HEK293 (cell line): ENCODE measurements around the gene C1orf21.

Experiments used
- AEBP2 ChIP-seq: fragments of 450-650 bp; formaldehyde crosslinking; IDR thresholded peaks from 2 replicates; pipeline ENCODE4 v1.5.1; 2016; ENCODE audit warnings: missing biosample characterization, missing genetic modification characterization, borderline replicate concordance
- CTCF ChIP-seq: fragments of 450-650 bp; formaldehyde crosslinking; IDR thresholded peaks from 2 replicates; pipeline ENCODE4 v1.5.1; 2016; ENCODE audit warnings: missing biosample characterization, missing genetic modification characterization
- GLI4 ChIP-seq: fragments of 450-650 bp; formaldehyde crosslinking; IDR thresholded peaks from 2 replicates; pipeline ENCODE4 v1.5.1; 2016; ENCODE audit warnings: missing biosample characterization, missing genetic modification characterization
- SP7 ChIP-seq: fragments of 450-650 bp; formaldehyde crosslinking; IDR thresholded peaks from 2 replicates; pipeline ENCODE4 v1.5.1; 2016; ENCODE audit warnings: missing biosample characterization, missing genetic modification characterization
- ZBTB21 ChIP-seq: fragments of 450-650 bp; formaldehyde crosslinking; IDR thresholded peaks from 2 replicates; pipeline ENCODE4 v1.5.1; 2017; ENCODE audit warnings: missing biosample characterization, missing genetic modification characterization
- ZFP37 ChIP-seq: fragments of 450-650 bp; formaldehyde crosslinking; IDR thresholded peaks from 2 replicates; pipeline ENCODE4 v1.5.1; 2016; ENCODE audit warnings: missing biosample characterization, missing genetic modification characterization
- ZFP41 ChIP-seq: fragments of 450-650 bp; formaldehyde crosslinking; IDR thresholded peaks from 2 replicates; pipeline ENCODE4 v1.5.1; 2016; ENCODE audit warnings: missing biosample characterization, missing genetic modification characterization, borderline replicate concordance
- ZNF10 ChIP-seq: fragments of 450-650 bp; formaldehyde crosslinking; IDR thresholded peaks from 2 replicates; pipeline ENCODE4 v1.5.1; 2017; ENCODE audit warnings: missing biosample characterization, missing genetic modification characterization
- ZNF138 ChIP-seq: fragments of 450-650 bp; formaldehyde crosslinking; IDR thresholded peaks from 2 replicates; pipeline ENCODE4 v1.5.1; 2016; ENCODE audit warnings: missing biosample characterization, missing genetic modification characterization, borderline replicate concordance
- ZNF157 ChIP-seq: fragments of 450-650 bp; formaldehyde crosslinking; IDR thresholded peaks from 2 replicates; pipeline ENCODE4 v1.5.1; 2016; ENCODE audit warnings: missing biosample characterization, missing genetic modification characterization
- ZNF175 ChIP-seq: fragments of 450-650 bp; formaldehyde crosslinking; IDR thresholded peaks from 2 replicates; pipeline ENCODE4 v1.5.1; 2016; ENCODE audit warnings: missing biosample characterization, missing genetic modification characterization
- ZNF223 ChIP-seq: fragments of 450-650 bp; formaldehyde crosslinking; IDR thresholded peaks from 2 replicates; pipeline ENCODE4 v1.5.1; 2016; ENCODE audit warnings: missing biosample characterization, missing genetic modification characterization
- ZNF239 ChIP-seq: fragments of 450-650 bp; formaldehyde crosslinking; IDR thresholded peaks from 2 replicates; pipeline ENCODE4 v1.5.1; 2016; ENCODE audit warnings: missing biosample characterization, missing genetic modification characterization
- ZNF280C ChIP-seq: fragments of 450-650 bp; formaldehyde crosslinking; IDR thresholded peaks from 2 replicates; pipeline ENCODE4 v1.5.1; 2016; ENCODE audit warnings: missing biosample characterization, missing genetic modification characterization
- ZNF280D ChIP-seq: fragments of 450-650 bp; formaldehyde crosslinking; IDR thresholded peaks from 2 replicates; pipeline ENCODE4 v1.5.1; 2016; ENCODE audit warnings: missing biosample characterization, missing genetic modification characterization
- ZNF341 ChIP-seq: fragments of 450-650 bp; formaldehyde crosslinking; IDR thresholded peaks from 2 replicates; pipeline ENCODE4; 2016; ENCODE audit warnings: low read depth, missing biosample characterization, missing genetic modification characterization
- ZNF426 ChIP-seq: fragments of 450-650 bp; formaldehyde crosslinking; IDR thresholded peaks from 2 replicates; pipeline ENCODE4 v1.5.1; 2017; ENCODE audit warnings: missing biosample characterization, missing genetic modification characterization, mild to moderate bottlenecking, inconsistent platforms, moderate library complexity
- ZNF48 ChIP-seq: fragments of 450-650 bp; formaldehyde crosslinking; IDR thresholded peaks from 2 replicates; pipeline ENCODE4 v1.5.1; 2016; ENCODE audit warnings: missing biosample characterization, missing genetic modification characterization
- ZNF529 ChIP-seq: fragments of 450-650 bp; formaldehyde crosslinking; IDR thresholded peaks from 2 replicates; pipeline ENCODE4 v1.5.1; 2017; ENCODE audit warnings: missing genetic modification characterization, missing biosample characterization; ENCODE audit not compliant: insufficient replicate concordance
- ZNF596 ChIP-seq: fragments of 450-650 bp; IDR thresholded peaks from 2 replicates; pipeline ENCODE4 v1.5.0; 2018; ENCODE audit warnings: missing biosample characterization, mild to moderate bottlenecking, missing genetic modification characterization, moderate library complexity
- ZNF610 ChIP-seq: fragments of 450-650 bp; formaldehyde crosslinking; IDR thresholded peaks from 2 replicates; pipeline ENCODE4 v1.5.1; 2016; ENCODE audit warnings: missing biosample characterization, missing genetic modification characterization, borderline replicate concordance
- ZNF677 ChIP-seq: fragments of 450-650 bp; IDR thresholded peaks from 2 replicates; pipeline ENCODE4 v1.5.0; 2018; ENCODE audit warnings: missing biosample characterization, mild to moderate bottlenecking, missing genetic modification characterization, moderate library complexity
- ZNF701 ChIP-seq: fragments of 450-650 bp; formaldehyde crosslinking; IDR thresholded peaks from 2 replicates; pipeline ENCODE4 v1.5.1; 2016; ENCODE audit warnings: missing biosample characterization, missing genetic modification characterization
- ZNF707 ChIP-seq: fragments of 450-650 bp; formaldehyde crosslinking; IDR thresholded peaks from 2 replicates; pipeline ENCODE4 v1.5.1; 2016; ENCODE audit warnings: missing biosample characterization, missing genetic modification characterization
- ZNF777 ChIP-seq: fragments of 450-650 bp; formaldehyde crosslinking; IDR thresholded peaks from 2 replicates; pipeline ENCODE4 v1.5.1; 2017; ENCODE audit warnings: missing biosample characterization, missing genetic modification characterization, borderline replicate concordance
- ZSCAN30 ChIP-seq: fragments of 450-650 bp; IDR thresholded peaks from 2 replicates; pipeline ENCODE4 v1.5.1; 2018; ENCODE audit warnings: missing biosample characterization, mild to moderate bottlenecking, missing genetic modification characterization, moderate library complexity
- TF ChIP-seq, protein P1 (sequence below): fragments of 450-650 bp; formaldehyde crosslinking; IDR thresholded peaks from 2 replicates; pipeline ENCODE4 v1.5.1; 2016; ENCODE audit warnings: missing biosample characterization, missing genetic modification characterization
- TF ChIP-seq, protein P2 (sequence below): fragments of 450-650 bp; formaldehyde crosslinking; IDR thresholded peaks from 2 replicates; pipeline ENCODE4 v1.5.1; 2016; ENCODE audit warnings: missing biosample characterization, missing genetic modification characterization

The C1orf21 gene

DNA sequence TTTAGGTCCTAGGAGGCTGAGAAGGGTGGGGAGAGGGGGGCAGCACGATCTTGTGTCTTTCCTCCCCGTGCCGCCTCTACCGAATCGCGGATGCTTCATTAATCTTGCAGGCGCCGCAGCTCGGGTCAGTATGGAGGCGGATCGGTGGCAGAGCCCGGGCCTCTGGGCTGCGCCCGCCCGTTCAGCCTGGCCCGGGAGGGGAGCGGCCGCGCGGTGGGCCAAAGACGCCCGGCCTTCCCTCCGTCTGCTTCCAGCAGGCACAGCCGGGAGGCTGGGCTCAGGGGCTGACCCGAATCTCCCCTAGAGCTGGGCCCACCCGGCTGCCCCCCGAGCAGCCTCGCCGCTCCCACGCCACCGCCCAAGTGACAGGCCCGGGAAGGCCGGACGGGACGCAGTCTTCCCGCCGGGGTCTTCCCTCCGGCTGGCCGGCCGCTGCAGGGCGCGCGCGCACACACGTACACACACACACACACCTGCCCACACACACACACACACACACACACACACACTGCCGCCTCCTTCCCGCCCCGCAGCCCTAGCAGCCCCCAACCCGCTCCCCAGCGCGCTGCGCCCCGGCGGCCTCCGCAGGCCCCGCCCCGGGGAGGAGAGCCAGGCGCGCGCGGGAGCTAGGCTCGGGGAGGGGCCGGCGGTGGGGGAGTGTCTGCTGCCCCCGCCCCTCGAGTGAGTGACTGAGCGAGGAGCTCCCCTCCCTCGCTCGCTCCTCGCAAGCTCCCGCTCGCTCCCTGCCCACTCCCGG, at the start of gene C1orf21 (continued):
- 0 out of 2 replicates have a peak, but pooled peaks have one; percentile 63 for TF ChIP-seq ZNF223 (tag by site-specific recombination)
- peak; percentile 51; the same call in 1 of the 2 replicates for TF ChIP-seq ZBTB21 (tag by site-specific recombination)
- TF ChIP-seq ZNF677 (tag by site-specific recombination), result no peak
- no peak for TF ChIP-seq ZNF426 (tag by site-specific recombination)
- no peak for TF ChIP-seq ZNF777 (tag by site-specific recombination)
- TF ChIP-seq ZFP41 (tag by site-specific recombination), result no peak
- TF ChIP-seq ZNF280D (tag by site-specific recombination), result 0 out of 2 replicates have a peak, but pooled peaks have one; percentile 51
- peak; percentile 95 for TF ChIP-seq ZNF596 (tag by site-specific recombination)
- TF ChIP-seq ZNF341 (tag by site-specific recombination), result no peak
- TF ChIP-seq, protein P1, sequence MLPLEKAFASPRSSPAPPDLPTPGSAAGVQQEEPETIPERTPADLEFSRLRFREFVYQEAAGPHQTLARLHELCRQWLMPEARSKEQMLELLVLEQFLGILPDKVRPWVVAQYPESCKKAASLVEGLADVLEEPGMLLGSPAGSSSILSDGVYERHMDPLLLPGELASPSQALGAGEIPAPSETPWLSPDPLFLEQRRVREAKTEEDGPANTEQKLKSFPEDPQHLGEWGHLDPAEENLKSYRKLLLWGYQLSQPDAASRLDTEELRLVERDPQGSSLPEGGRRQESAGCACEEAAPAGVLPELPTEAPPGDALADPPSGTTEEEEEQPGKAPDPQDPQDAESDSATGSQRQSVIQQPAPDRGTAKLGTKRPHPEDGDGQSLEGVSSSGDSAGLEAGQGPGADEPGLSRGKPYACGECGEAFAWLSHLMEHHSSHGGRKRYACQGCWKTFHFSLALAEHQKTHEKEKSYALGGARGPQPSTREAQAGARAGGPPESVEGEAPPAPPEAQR (tag by site-specific recombination), result peak; percentile 98
- TF ChIP-seq ZNF48 (tag by site-specific recombination), result no peak
- TF ChIP-seq ZNF280C, result no peak
- TF ChIP-seq ZNF701 (tag by site-specific recombination), result no peak
- TF ChIP-seq ZNF138 (tag by site-specific recombination), result no peak
- TF ChIP-seq ZNF707 (tag by site-specific recombination), result no peak
- peak; percentile 91 for TF ChIP-seq SP7 (tag by site-specific recombination)
- peak; percentile 89; the same call in 1 of the 2 replicates for TF ChIP-seq ZFP37
- no peak for TF ChIP-seq ZNF529 (tag by site-specific recombination)
- peak; percentile 92 for TF ChIP-seq ZNF610 (tag by site-specific recombination)
- peak; percentile 98 for TF ChIP-seq GLI4 (tag by site-specific recombination)
- TF ChIP-seq ZNF10, result no peak
- TF ChIP-seq ZSCAN30, result peak; percentile 40; the same call in 1 of the 2 replicates
- TF ChIP-seq CTCF (tag by site-specific recombination), result peak; percentile 69
- TF ChIP-seq ZNF175 (tag by site-specific recombination), result no peak
- peak; percentile 90 for TF ChIP-seq ZNF239 (tag by site-specific recombination)
- TF ChIP-seq AEBP2, result no peak; the same call in 1 of the 2 replicates
- peak; percentile 54; the same call in 1 of the 2 replicates for TF ChIP-seq ZNF157 (tag by site-specific recombination)
- TF ChIP-seq, protein P2, sequence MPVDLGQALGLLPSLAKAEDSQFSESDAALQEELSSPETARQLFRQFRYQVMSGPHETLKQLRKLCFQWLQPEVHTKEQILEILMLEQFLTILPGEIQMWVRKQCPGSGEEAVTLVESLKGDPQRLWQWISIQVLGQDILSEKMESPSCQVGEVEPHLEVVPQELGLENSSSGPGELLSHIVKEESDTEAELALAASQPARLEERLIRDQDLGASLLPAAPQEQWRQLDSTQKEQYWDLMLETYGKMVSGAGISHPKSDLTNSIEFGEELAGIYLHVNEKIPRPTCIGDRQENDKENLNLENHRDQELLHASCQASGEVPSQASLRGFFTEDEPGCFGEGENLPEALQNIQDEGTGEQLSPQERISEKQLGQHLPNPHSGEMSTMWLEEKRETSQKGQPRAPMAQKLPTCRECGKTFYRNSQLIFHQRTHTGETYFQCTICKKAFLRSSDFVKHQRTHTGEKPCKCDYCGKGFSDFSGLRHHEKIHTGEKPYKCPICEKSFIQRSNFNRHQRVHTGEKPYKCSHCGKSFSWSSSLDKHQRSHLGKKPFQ (tag by site-specific recombination), result peak; percentile 75; the same call in 1 of the 2 replicates
